ENCODE measurements around the gene NPY5R.
A peak's percentile ranks its signal among the peaks of the same experiment; 100 is the strongest.

NPY5R gene

GRCh38 chr4:163343604-163344146 is at the start of gene NPY5R:
Gene NPY5R (plus strand): TSS chr4:163343892. CDS start chr4:163350274, 6,382 bp downstream.
- DNase-seq (ENCODE audit: low read depth, low spot score): no peak

- no peak for DNase-seq (ENCODE audit: low read depth, low spot score)
Observed at GRCh38 chr4:163295138-163295537, 48.6 kb upstream of the NPY5R start.

- no peak for DNase-seq (ENCODE audit: low read depth, low spot score)
Observed at GRCh38 chr4:163300445-163300844, 43.2 kb upstream of the NPY5R start.

- no peak for DNase-seq (ENCODE audit: low read depth, low spot score)
Observed at GRCh38 chr4:163303069-163303468, 40.6 kb upstream of the NPY5R start.

GRCh38 chr4:163309466-163309865 is 34.2 kb upstream of the NPY5R start:
- DNase-seq (ENCODE audit: low read depth, low spot score): no peak

GRCh38 chr4:163317110-163317509 is 26.6 kb upstream of the NPY5R start:
- no peak for DNase-seq (ENCODE audit: low read depth, low spot score)

GRCh38 chr4:163330916-163331628 is 12.6 kb upstream of the NPY5R start:
- no peak for DNase-seq (ENCODE audit: low read depth, low spot score)

GRCh38 chr4:163331629-163332376 is 11.9 kb upstream of the NPY5R start:
- no peak for DNase-seq (ENCODE audit: low read depth, low spot score)

GRCh38 chr4:163332526-163333406 is 10.9 kb upstream of the NPY5R start, which contains the start of gene NPY1R:
Gene NPY1R (minus strand): TSS chr4:163332596. CDS start chr4:163326554, 6,042 bp downstream.
- peak; percentile 52 for DNase-seq (ENCODE audit: low read depth, low spot score)

GRCh38 chr4:163335384-163335783 is 8.3 kb upstream of the NPY5R start:
- no peak for DNase-seq (ENCODE audit: low read depth, low spot score)

- DNase-seq (ENCODE audit: low read depth, low spot score): no peak
Observed at GRCh38 chr4:163344147-163345125, 744 bp downstream of the NPY5R start.

GRCh38 chr4:163350672-163351071 is 7.0 kb downstream of the NPY5R start:
- DNase-seq (ENCODE audit: low read depth, low spot score): no peak

- no peak for DNase-seq (ENCODE audit: low read depth, low spot score)
Observed at GRCh38 chr4:163353054-163353453, 9.4 kb downstream of the NPY5R start.

- no peak for DNase-seq (ENCODE audit: low read depth, low spot score)
Observed at GRCh38 chr4:163356104-163356503, 12.4 kb downstream of the NPY5R start.

GRCh38 chr4:163367651-163368050 is 24.0 kb downstream of the NPY5R start:
- DNase-seq (ENCODE audit: low read depth, low spot score): no peak

GRCh38 chr4:163372029-163372428 is 28.3 kb downstream of the NPY5R start:
- DNase-seq (ENCODE audit: low read depth, low spot score): no peak

GRCh38 chr4:163378661-163379060 is 35.0 kb downstream of the NPY5R start:
- DNase-seq (ENCODE audit: low read depth, low spot score): no peak

- no peak for DNase-seq (ENCODE audit: low read depth, low spot score)
Observed at GRCh38 chr4:163380703-163381102, 37.0 kb downstream of the NPY5R start.

GRCh38 chr4:163382178-163382869 is 38.6 kb downstream of the NPY5R start:
- no peak for DNase-seq (ENCODE audit: low read depth, low spot score)

GRCh38 chr4:163384434-163384833 is 40.7 kb downstream of the NPY5R start:
- no peak for DNase-seq (ENCODE audit: low read depth, low spot score)
